ENCODE measurements around the gene EIPR1.

Gene EIPR1

DNA sequence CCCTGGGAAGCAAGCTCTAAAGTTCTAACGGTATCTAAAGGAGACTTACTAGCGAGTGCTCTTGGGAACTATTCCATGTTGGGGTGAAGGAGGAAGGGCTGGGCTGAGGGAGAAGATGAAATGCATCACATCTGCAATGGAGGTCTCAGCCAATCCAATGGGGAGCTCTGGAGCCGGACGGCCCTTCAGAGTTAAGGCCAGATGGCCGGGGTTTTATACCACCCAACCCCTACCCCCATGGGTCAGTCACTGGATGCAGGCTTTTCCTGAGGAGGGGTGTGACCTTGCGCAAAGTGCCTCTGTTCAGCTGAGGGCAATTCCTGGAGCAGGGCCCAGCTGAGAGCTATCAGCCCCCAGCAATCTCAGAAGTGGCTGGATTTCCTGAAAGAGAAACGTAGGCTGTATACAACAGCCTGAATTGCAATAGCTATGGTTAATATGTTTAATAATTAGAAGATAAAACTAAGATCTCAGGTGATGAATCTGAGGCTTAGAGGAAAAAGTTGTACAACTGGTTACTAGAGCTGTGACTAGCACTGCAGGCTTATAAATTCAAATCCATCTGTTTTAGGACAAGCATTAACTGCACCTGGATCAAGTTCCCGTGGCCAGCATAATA, 21.6 kb downstream of the EIPR1 start:
- no peak for DNase-seq

DNA sequence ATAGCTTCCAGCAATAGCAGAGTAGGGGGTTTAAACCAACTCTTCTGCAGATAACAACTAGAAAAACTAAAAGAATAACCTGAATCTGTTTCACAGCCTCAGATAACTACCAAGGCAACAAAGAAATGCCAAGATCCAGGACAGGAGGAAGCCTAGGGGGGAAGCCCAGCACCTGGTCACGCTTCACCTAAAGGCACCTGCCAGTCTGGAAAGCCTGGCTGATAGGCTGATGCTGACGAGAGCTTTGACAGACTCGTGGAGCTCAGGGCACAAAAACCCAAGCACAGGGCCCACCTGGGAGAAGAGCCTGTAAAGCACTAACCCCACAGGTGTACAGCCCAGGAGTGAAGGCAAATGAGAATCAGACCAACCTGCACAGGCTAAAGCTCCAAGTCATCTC, 22.6 kb downstream of the EIPR1 start:
- DNase-seq: no peak

DNA sequence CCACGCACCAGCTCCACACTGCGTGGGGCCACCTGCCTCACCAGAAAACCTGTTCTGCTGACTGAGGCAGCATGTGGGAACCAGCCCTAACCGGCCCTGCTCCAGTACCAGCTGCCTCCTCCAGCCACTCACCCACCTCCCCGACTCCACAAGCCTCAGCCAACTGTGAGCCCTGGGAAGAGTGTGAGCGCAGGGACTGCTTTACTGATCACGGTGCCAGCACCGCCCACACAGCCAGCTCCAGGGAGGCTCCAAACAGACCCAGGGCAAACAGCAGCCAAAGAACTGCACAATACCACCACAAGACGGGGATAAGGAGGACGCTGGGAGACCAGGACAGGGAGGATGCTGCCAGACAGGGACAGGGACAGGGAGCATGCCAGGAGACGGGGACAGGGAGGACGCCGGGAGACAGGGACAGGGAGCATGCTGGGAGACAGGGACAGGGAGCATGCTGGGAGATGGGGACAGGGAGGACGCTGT, 28.4 kb downstream of the EIPR1 start:
- no peak for DNase-seq

DNA sequence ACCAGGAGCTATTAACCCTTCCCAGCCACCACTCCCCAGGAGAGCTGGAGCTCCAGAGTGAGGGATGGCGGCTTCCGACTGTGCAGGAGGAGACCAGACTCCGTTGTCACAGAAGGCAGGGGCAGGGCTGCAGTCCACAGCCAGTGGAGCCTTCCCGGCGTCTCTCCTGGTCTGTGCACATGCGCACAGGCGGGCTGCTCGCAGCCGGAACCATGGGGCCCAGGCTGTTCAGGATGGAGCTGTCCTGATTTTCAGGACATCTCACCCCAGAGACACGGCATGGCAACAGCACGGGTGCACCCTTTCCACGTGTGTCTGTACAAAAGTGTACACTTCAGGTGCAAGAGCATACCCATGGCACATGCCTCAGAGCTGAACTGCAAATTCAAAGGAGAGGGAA, 28.9 kb downstream of the EIPR1 start:
- no peak for DNase-seq

GRCh38 chr2:3345621-3346020, 32.0 kb downstream of the EIPR1 start:
- DNase-seq: no peak

DNA sequence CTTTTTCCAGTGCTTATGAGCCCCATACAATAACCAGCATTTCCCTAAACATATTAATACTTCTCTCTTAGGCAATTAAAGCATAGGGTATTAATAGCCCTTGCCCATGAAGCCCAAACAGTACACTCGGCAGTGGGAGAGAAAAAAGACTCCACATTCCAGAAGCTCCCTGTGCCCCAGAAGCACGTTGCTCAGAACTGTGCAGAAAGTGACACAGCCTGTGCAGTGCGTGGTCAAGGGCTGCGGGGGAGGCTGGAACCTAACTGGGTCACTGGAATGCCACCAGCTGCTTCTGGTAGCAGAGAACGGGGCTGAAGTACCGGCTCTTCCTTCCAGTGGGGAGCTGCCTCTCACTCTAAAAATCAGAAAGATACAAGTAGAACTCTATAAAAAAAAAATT, 32.7 kb downstream of the EIPR1 start:
- no peak for DNase-seq

DNA sequence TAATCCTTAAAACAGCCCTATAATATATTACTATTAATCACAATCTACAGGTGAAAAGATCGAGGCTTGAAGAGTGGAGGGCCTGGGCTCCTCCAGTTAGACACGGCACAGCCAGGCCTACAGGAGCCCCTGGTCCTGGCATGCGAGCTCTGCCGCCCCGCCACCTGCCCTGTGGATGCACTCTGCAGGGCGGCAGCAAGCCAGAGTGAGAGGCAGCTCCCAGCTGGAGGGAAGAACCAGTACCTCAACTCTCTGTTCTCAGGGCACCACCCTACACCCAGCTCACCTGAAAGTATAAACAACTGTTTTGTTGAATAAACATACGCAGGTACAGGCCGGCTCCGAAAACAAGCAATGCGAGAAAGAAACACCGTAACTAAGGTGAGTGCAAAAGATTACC, 34.6 kb downstream of the EIPR1 start:
- no peak for DNase-seq

DNA sequence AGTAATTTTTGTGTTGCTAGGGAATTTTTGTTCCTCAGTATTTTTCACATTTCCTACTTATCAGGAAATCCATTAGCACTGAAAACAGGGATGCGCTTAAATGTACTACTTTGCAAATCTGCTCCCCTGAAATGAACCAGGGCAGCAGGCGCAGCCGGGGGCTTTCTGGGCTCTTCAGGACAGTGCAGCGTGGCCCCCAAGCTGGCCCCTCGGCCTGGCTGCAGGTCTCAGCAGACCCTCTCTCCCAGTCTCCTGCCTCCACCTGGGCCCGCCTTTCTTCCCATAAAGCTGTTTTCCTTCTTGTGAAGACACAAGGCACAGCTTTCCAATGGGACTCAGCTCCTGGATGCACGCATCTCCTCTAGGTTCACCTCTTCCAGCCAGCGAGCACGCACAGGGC, 35.3 kb downstream of the EIPR1 start:
- no peak for DNase-seq

- DNase-seq: no peak
Observed at GRCh38 chr2:3341336-3341735, 36.3 kb downstream of the EIPR1 start.

GRCh38 chr2:3340144-3340543, 37.5 kb downstream of the EIPR1 start:
- no peak for DNase-seq

DNA sequence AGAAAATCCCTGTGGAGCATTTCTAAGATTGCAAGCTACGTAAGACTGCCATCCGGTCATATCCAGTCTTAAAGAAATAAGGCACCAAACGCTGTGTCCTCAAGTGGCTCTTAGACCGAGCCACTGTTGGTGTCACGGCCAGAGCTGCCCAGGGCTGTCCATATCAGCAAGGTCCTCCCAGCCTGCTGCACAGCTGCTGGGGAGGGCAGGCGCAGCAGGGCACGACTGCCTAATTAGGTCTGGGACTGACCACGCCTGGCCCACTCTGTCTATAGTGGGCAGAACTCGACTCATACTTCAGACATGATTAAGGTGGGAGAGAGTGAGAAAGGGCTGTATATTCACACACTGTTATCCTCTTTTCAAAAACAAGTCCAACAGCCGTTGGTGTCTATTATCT, 39.3 kb downstream of the EIPR1 start:
- no peak for DNase-seq

DNA sequence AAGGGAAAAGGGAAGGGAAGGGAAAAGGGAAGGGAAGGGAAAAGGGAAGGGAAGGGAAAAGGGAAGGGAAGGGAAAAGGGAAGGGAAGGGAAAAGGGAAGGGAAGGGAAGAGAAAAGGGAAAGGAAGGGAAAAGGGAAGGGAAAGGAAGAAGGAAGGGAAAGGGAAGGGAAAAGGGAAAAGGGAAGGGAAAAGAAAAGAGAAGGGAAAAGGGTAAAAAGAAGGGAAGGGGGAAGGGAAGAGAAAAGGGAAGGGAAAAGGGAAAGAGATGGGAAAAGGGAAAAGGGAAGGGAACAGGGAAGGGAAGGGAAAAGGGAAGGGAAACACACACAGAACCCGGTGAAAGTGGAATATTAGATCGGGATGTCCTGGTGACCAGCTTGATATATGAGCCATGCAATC, 40.8 kb downstream of the EIPR1 start:
- DNase-seq: no peak

GRCh38 chr2:3334392-3335345, 42.9 kb downstream of the EIPR1 start:
- DNase-seq: no peak

GRCh38 chr2:3332133-3332532, 45.5 kb downstream of the EIPR1 start:
- DNase-seq: no peak

DNA sequence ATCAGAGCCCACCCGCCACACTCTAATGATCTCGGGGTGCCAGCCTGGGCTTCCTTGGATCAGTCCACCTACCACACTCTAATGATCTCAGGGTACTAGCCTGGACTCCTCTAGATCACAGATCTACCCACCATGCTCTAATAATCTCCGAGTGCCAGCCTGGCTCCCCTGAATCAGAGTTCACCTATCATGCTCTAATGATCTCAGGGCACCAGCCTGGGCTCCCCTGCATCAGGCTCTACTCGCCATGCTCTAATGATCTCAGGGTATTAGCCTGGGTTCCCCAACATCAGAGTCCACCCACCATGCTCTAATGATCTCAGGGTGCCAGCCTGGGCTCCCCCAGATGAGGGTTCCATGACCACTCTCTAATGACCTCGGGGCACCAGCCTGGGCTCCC, 48.1 kb downstream of the EIPR1 start:
- DNase-seq: no peak

GRCh38 chr2:3326871-3327270, 50.7 kb downstream of the EIPR1 start:
- DNase-seq: no peak

GRCh38 chr2:3326182-3326537, 51.5 kb downstream of the EIPR1 start:
- no peak for DNase-seq

DNA sequence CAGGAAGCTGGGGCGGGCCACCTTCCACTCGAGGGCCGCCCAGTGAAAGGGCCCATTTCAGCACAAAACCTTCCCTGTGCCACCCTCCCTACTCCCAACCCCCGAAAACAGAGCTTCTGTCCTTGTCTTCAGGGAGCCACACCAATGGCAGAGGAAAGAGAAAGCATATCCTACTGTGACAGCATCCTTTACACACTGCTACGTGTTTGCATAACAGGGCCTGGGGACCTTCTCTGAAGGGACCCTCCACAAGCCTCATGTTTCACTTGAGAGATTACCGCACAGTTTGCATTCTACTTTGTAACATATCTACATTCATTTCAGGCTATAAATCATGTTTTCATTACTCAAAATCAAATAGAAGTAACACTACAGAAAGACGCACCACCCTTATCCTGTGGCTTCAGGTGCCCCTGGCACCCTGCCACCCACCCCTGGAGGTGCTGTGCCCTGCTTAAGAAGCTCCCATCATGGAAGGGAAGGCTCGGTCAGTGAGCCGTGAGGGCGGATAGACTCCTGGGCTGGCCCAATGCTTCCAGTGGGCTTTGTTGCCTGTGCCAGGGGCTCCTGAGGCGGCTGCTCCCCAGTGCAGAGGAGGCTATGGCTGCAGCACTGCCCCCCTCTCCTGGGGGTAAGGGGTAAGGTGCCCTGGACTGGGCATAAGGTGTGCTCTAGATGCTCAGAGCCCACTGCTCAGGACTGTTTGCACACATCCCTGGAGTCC, 52.0 kb downstream of the EIPR1 start:
- DNase-seq: no peak

GRCh38 chr2:3324404-3325281, 53.0 kb downstream of the EIPR1 start:
- DNase-seq: no peak

DNA sequence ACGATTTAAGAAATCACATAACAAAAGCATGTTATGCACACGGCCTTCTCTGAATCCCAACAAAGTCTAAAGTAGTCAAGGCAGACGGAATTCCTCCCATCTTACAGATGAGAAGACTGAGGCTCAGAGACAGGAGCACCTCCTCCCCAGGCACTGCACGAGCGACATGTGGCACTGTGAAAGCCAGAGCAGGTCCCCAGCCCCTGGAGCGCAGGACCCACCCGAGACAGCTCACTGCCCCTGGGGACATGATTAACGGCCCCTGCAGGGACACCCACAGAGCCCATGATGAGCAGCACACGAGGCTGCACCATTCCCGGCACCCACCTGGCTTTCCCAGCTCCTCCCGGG, 53.6 kb downstream of the EIPR1 start:
- DNase-seq: no peak

- no peak for DNase-seq
Observed at GRCh38 chr2:3323360-3324035, 54.1 kb downstream of the EIPR1 start.

DNA sequence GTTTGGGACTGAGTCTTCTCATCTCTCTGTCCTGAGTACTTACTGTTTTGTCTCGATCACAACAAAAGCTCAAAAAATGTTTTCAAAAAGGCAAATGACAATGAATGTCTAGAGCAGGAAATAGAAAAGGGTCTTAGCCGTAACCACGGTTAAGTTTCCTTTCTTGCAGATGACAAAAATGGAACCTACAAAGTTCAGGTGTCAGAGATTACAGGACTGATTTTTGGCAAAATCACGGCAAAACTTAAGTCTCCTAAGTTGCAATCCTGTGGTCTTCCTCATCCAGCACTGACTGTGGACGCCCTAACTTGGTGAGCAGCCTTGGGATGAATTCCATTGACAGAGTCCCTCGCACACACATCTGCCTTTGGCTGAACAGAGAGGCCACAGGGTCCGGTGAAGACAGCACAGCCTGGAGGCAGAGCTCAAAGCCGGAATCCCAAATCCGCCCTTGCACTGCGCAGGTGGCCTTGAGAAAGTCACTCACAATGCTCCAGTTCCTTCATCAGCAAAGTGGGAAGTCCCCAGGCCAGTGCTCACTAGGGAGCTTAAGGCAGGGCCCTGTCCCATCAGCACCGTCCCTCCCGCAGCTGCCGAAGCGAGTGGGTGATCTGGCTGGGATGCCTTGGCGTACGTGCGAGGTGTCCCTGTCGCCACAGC, 55.2 kb downstream of the EIPR1 start:
- no peak for DNase-seq

Data from NCI-H1048 (cell line).